Measurements from ENCODE around the gene SMYD5. TPM values are rescaled to one million over a fixed set of nuclear protein-coding genes. Genes with fewer than 3 reads are reported as not detected.

SMYD5 gene
- total RNA-seq, 1 donor from 2014 or later, result 17.0 TPM

GRCh38 chr2:73210696-73211095 lies 3.3 kb upstream of the SMYD5 start:
- H3K27ac Mint-ChIP-seq (ENCODE audit: unreplicated experiment), result no peak overlapping the region
- no peaks in the 10 kb centered on the region for H3K36me3 Mint-ChIP-seq (ENCODE audit: unreplicated experiment)
- TF ChIP-seq, protein P1, sequence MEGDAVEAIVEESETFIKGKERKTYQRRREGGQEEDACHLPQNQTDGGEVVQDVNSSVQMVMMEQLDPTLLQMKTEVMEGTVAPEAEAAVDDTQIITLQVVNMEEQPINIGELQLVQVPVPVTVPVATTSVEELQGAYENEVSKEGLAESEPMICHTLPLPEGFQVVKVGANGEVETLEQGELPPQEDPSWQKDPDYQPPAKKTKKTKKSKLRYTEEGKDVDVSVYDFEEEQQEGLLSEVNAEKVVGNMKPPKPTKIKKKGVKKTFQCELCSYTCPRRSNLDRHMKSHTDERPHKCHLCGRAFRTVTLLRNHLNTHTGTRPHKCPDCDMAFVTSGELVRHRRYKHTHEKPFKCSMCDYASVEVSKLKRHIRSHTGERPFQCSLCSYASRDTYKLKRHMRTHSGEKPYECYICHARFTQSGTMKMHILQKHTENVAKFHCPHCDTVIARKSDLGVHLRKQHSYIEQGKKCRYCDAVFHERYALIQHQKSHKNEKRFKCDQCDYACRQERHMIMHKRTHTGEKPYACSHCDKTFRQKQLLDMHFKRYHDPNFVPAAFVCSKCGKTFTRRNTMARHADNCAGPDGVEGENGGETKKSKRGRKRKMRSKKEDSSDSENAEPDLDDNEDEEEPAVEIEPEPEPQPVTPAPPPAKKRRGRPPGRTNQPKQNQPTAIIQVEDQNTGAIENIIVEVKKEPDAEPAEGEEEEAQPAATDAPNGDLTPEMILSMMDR (IDR thresholded peaks at IDR 0.05; ENCODE audit: partially characterized antibody, unreplicated experiment), result no peak
- peaks cover 6% of the 10 kb centered on the region for H3K27me3 Mint-ChIP-seq (ENCODE audit: unreplicated experiment)
- H3K4me3 Mint-ChIP-seq (ENCODE audit: unreplicated experiment), result no peak overlapping the region
- DNase-seq, result no peak
- peaks cover 1% of the 10 kb centered on the region for H3K9me3 Mint-ChIP-seq (ENCODE audit: unreplicated experiment)
- H3K4me1 Mint-ChIP-seq (ENCODE audit: low read depth, unreplicated experiment), result peaks cover 10% of the 10 kb centered on the region

DNA sequence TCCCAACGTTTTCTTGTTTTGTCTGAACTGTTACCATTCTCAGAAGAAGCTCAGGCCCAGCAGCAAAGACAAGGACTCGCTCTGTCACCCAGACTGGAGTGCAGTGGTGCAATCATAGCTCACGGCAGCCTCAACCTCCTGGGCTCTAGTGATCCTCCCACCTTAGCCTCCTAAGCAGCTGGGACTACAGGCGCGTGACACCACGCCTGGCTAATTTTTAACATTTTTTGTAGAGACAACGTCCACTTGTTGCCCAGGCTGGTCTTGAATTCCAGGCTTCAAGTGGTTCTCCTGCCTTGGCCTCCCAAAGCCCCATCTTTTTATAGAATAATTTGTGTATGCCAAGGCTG lies 2.0 kb upstream of the SMYD5 start:
- peaks cover 10% of the 10 kb centered on the region for H3K4me1 Mint-ChIP-seq (ENCODE audit: low read depth, unreplicated experiment)
- no peaks in the 10 kb centered on the region for H3K36me3 Mint-ChIP-seq (ENCODE audit: unreplicated experiment)
- H3K27me3 Mint-ChIP-seq (ENCODE audit: unreplicated experiment), result peaks cover 6% of the 10 kb centered on the region
- no peak overlapping the region for H3K4me3 Mint-ChIP-seq (ENCODE audit: unreplicated experiment)
- H3K27ac Mint-ChIP-seq (ENCODE audit: unreplicated experiment), result no peak overlapping the region
- TF ChIP-seq, protein P1 (IDR thresholded peaks at IDR 0.05; ENCODE audit: partially characterized antibody, unreplicated experiment), result no peak
- DNase-seq, result no peak
- peaks cover 1% of the 10 kb centered on the region for H3K9me3 Mint-ChIP-seq (ENCODE audit: unreplicated experiment)

DNA sequence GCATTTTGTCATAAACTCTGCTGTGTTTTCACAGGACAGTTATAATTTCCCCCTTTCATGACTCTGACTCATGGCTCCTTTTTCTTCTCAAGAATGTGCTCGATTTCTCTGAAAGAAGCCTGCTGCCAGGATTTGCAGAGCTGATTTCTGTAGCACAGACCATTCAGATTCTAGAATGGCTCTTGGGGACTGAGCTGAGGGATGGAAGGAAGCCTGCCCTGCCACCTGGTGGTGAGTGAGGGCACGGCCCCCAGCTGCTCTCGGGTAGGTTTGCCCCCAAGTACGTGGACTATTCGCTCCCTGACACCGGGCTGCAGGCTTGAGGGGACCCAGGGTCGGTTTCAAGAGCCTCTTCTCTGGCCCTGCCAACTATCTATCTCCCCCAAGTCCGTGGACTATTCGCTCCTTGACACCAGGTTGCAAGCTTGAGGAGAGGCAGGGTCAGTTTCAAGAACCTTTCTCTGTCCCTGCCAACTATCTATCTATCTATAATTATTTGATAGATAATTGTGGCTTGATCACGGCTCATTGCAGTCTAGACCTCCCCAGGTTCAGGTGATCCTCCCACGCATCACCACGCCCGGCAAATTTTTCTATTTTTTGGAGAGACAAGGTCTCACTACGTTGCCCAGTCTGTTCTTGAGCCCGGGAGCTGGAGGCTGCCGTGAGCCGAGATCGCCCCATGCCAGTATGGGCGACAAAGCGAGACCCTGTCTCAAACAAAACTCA lies 1.4 kb upstream of the SMYD5 start:
- peak; percentile 83 for DNase-seq
- H3K4me1 Mint-ChIP-seq (ENCODE audit: low read depth, unreplicated experiment), result peaks cover 10% of the 10 kb centered on the region
- H3K4me3 Mint-ChIP-seq (ENCODE audit: unreplicated experiment), result peak overlapping the region; percentile 8
- TF ChIP-seq, protein P1 (IDR thresholded peaks at IDR 0.05; ENCODE audit: partially characterized antibody, unreplicated experiment), result peak; percentile 90
- H3K27me3 Mint-ChIP-seq (ENCODE audit: unreplicated experiment), result peaks cover 6% of the 10 kb centered on the region
- no peak overlapping the region for H3K27ac Mint-ChIP-seq (ENCODE audit: unreplicated experiment)
- no peaks in the 10 kb centered on the region for H3K36me3 Mint-ChIP-seq (ENCODE audit: unreplicated experiment)
- H3K9me3 Mint-ChIP-seq (ENCODE audit: unreplicated experiment), result peaks cover 1% of the 10 kb centered on the region

DNA sequence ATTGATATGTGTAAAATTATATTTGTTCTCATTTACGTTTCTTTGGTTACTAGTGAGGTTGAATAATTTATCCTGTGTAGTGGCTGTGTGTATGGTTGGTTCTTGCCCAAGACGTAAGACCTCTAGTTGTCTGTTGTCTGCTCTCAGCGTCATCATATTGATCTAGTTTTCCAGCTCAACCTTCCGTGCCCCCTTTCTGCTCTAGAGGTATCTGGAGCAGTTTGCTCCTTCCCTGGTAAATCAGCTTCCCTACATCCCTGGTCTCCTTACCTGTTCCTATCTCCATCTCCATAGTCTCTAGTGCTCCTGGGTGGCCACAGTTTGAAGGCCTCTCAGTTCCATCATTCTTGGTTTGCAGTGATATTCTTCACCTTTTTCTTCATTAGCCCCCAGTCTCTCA lies 1.2 kb downstream of the SMYD5 start:
- Mint-ChIP-seq H3K36me3 (ENCODE audit: unreplicated experiment) (no peaks in the 10 kb centered on the region), H3K9me3 (ENCODE audit: unreplicated experiment) (no peaks in the 10 kb centered on the region), H3K27ac (ENCODE audit: unreplicated experiment) (peak overlapping the region; percentile 35), H3K4me3 (ENCODE audit: unreplicated experiment) (peak overlapping the region; percentile 99), H3K27me3 (ENCODE audit: unreplicated experiment) (peaks cover 4% of the 10 kb centered on the region), H3K4me1 (ENCODE audit: low read depth, unreplicated experiment) (peaks cover 10% of the 10 kb centered on the region)
- TF ChIP-seq, protein P1 (IDR thresholded peaks at IDR 0.05; ENCODE audit: partially characterized antibody, unreplicated experiment), result no peak
- DNase-seq, result no peak

DNA sequence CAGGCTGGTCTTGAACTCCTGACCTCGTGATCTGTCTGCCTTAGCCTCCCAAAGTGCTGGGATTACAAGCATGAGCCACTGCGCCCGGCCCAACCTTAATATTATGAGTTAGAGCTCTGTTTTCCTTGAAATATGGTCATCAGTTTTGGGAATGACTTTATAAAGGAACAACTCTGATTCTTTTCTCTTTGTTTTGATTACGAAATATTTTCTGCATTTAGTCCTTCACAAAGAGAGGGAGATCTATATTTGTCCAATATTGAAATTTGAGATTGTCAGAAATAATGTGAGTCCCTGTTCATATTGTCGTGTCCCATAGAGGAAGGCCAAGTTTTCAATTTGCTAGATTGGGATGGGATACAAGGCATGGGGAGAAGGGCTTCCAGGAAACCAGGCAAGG lies 3.1 kb downstream of the SMYD5 start:
- Mint-ChIP-seq H3K4me1 (ENCODE audit: low read depth, unreplicated experiment) (peaks cover 10% of the 10 kb centered on the region), H3K36me3 (ENCODE audit: unreplicated experiment) (no peaks in the 10 kb centered on the region), H3K4me3 (ENCODE audit: unreplicated experiment) (no peak overlapping the region), H3K9me3 (ENCODE audit: unreplicated experiment) (no peaks in the 10 kb centered on the region), H3K27me3 (ENCODE audit: unreplicated experiment) (peaks cover 8% of the 10 kb centered on the region), H3K27ac (ENCODE audit: unreplicated experiment) (no peak overlapping the region)
- DNase-seq, result no peak
- TF ChIP-seq, protein P1 (IDR thresholded peaks at IDR 0.05; ENCODE audit: partially characterized antibody, unreplicated experiment), result no peak
